AG04449 (cell line): ENCODE measurements around the gene DNAJB14.

ENCODE experiments used
- CTCF ChIA-PET: fragments of 350-600 bp; formaldehyde crosslinking; extraction: SDS; loops from one replicate; lab custom pipeline; 2021; ENCODE audit warnings: antibody characterized with exemption; lab: Yijun Ruan, JAX
- POLR2A ChIA-PET: fragments of 400-600, 350-600 bp; formaldehyde crosslinking; extraction: SDS; loops from one replicate; lab custom pipeline; 2020; ENCODE audit warnings: antibody characterized with exemption, inconsistent platforms; lab: Yijun Ruan, JAX
- DNase-seq: peaks from one replicate; pipeline ENCODE4 v3.0.0-alpha.2; 2010; ENCODE audit warnings: low read depth, low spot score
- H3K4me3 ChIP-seq: 2 replicates; pipeline ENCODE4 v1.5.1; 2011; ENCODE audit warnings: low read depth, mild to moderate bottlenecking, control low read depth, low read length
- CTCF ChIP-seq: IDR thresholded peaks from one replicate; pipeline ENCODE4 v1.5.1; 2011; ENCODE audit warnings: mild to moderate bottlenecking, moderate library complexity, low read length, control low read depth, inconsistent platforms; ENCODE audit not compliant: insufficient read depth; ENCODE audit errors: missing control alignments

DNAJB14 gene

GRCh38 chr4:99947190-99947578 is 766 bp upstream of the DNAJB14 start:
- H3K4me3 ChIP-seq, result peak overlapping the region; percentile 82
- no peak for TF ChIP-seq CTCF
- no peak for DNase-seq
- ChIA-PET POLR2A (no interaction called here), CTCF (interaction anchor here (1.1 to 2.6 kb wide), 9 partner anchors 11 to 1276 kb away, joined by 3 to 12 read pairs (median 4); partner anchors contain the start of genes LAMTOR3 and TRMT10A)

- POLR2A ChIA-PET, result no interaction called here
- CTCF ChIA-PET, result interaction anchor here (1.1 to 1.8 kb wide), 6 partner anchors 10 to 117 kb away, joined by 3 to 6 read pairs (median 4); no protein-coding TSS in a partner anchor
- TF ChIP-seq CTCF, result no peak
- no peak for DNase-seq
- H3K4me3 ChIP-seq, result peak overlapping the region; percentile 82
These were observed 581 bp downstream of the DNAJB14 start for GRCh38 chr4:99945718-99946355.

- POLR2A ChIA-PET, result no interaction called here
- TF ChIP-seq CTCF, result no peak
- no peak for DNase-seq
- H3K4me3 ChIP-seq, result no peak overlapping the region
- CTCF ChIA-PET, result no interaction called here
These were observed 2.4 kb downstream of the DNAJB14 start for GRCh38 chr4:99943904-99944437.

- TF ChIP-seq CTCF, result no peak
- no peak overlapping the region for H3K4me3 ChIP-seq
- ChIA-PET POLR2A (no interaction called here), CTCF (no interaction called here)
- DNase-seq, result no peak
These were observed 8.1 kb downstream of the DNAJB14 start for GRCh38 chr4:99938243-99938753.

GRCh38 chr4:99934891-99935290 is 11.5 kb downstream of the DNAJB14 start:
- CTCF ChIA-PET, result interaction anchor here (1.3 kb wide), 1 partner anchor 11 kb away, joined by 3 read pairs; the partner anchor contains the start of gene DNAJB14

More at GRCh38 chr4:99934891-99935290, 11.5 kb downstream of the DNAJB14 start:
- no peak for TF ChIP-seq CTCF
- no peak for DNase-seq
- POLR2A ChIA-PET, result no interaction called here
- H3K4me3 ChIP-seq, result no peak overlapping the region
